SHP77 (cell line): ENCODE data around the gene DMPK.
"Not testable (repeated sequence)": the region's sequence is repeated elsewhere in the genome, so short reads cannot be mapped to it uniquely, and the experiment has no call there.

Source experiments
- DNase-seq, 2 experiments: peaks; one replicate each; lab custom pipeline; 2025; lab: John Stamatoyannopoulos, UW

Gene DMPK

DNA sequence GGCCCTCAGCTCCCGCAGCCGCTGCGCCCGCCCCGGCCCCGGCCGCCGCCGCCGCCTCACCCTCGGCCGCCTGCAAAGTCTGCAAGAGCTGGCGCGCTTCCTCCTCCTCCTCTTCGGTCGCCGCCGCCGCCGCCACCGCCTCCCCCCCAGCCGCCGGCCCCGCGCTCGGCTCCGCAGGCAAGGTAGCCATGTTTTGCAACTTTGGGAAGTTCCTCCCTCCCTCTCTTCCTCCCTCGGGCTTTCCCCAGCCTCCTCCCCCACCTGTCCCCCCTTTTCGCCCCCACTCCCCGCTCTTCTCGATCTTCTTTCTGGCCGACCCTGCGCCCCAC lies 13.7 kb downstream of the DMPK start:
- DNase-seq: no peak

DNA sequence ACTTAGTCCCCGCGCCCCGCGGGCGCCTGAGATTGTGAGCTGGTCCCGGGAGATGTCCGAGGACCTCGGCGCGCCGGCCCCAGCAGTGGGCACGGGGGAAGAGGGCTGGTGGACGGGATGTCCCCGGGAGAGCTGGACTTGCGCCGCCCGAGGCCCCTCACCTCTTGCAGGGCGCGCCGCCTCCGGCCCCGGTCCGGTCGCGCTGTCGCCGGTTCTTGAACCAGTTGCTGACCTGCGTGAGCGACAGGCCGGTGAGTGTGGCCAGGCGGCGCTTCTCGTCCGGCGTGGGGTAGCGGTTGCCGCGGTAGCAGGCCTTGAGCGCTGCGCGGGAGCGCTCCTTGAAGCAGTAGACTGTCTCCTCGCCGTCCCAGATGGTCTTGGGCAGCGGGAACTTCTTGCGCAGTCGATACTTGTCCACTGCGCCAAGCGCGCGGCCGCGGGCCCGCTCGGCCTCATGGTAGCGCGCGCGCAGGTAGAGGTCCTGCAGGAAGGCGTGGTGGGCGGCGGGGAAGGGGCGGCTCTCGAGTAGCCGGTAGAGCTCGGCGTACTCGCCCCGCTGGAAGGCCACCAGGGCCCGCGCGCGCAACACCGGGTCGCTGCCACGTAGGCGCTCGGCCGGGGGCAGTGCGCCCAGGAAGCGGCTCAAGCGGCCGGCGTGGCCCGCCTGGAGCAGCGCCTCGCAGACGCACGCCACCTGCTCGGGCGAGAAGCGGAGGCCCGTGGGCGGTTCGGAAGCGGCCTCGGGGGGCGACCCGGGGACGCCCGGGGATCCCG lies 14.2 kb downstream of the DMPK start:
- no peak for DNase-seq

DNA sequence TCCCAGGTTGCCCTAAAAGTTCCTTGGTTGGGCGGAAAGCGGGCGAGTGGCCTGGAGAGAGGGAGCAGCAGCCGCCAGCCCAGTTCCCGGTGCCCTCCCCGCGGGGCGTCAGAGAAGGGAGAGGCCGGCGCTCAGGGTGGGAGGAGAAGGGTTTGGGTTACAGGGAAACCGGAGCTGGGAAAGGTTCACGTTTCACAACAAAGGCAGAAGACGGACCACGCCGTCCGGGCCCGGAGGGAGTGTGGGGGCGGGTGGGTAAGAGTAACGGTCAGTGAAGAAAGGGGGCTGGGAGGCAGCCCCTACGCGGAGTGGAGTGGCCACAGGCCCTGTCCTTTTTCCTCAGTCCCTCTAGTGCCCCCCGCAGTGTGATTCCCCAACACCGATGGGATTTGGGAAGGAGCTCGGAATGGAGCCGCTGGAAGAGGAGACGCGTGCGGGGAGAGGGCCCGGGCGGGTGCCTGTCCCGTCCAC lies 14.8 kb downstream of the DMPK start:
- no peak for DNase-seq

DNA sequence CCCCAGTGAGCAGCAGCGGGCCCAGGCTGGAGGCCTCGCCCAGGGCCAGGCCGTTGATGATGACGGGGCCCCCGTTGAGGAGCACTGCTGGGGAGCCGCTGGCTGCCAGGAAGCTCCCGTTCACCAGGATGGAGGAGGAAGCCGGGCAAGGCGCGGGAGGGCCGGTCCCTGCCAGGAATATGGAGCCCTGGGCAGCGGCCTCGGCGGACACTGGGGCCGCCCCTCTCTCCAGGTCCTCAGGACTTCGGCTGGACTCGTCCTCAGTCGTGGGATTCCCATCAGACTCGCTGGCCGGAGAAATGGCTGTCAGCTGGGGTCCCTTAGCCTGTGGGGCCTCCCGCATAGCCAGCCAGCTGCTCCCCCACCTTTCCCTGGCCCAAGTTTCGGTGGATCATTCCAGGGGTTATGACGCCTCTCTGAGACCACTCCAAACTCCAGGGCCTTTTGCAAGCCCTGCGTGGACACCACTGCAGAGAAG lies 15.4 kb downstream of the DMPK start:
- DNase-seq: no peak

DNA sequence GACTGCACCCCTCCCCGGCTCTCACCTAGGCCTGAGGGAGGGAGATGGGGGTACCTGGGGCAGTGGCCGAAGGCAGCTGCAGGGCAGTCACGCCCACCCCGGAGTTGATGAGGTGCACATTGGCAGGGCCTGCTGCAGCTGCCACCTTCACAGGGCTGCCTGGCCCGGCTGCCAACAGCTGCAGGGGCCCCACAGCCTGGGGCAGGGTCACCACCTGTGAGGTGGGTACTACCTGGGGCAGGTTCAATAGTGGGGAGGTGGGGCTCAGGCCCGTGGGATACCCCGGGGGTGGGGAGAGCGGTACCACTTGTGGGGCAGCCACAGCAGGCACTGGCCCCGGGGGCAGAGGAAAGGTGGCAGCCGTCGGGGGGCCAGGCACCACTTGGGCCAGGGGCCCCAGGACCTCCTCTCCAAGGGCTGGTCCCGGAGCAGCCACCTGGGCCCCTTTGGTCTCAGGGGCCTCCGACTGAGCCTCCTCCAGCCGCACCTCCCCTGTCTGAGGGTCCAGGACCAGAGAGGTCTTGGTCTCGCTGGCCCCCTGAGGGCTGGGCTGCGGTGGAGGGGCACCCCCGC lies 15.9 kb downstream of the DMPK start:
- DNase-seq: no peak

DNA sequence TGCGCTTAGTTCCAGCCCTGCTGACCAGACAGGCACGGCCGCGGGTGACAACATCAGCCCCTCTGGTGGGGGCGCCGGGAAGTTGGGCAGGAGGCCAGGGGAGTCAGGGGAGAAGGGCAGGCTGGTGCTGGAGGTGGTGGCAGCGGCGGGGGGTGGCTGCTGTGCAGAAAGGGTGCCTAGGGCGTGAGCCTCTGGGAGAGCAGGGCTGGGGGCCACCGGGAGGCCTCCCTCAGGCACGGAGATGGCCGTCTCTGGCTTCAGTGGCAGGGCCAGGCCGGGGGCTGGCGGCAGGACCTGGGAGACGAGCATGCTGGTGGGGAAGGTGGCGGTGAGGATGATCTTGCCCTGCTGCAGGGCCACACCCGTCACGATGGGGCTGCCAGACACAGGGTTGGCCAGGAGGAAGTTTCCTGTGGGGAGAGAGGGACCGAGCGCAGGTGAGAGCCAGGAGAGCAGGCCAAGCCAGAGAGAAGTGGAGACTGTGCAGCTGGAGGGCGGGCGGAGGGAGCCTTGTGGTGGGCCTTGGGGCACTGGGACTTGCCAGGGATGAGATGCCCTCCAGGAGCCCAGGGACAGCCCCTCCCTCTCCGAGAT lies 16.5 kb downstream of the DMPK start:
- DNase-seq: no peak

DNA sequence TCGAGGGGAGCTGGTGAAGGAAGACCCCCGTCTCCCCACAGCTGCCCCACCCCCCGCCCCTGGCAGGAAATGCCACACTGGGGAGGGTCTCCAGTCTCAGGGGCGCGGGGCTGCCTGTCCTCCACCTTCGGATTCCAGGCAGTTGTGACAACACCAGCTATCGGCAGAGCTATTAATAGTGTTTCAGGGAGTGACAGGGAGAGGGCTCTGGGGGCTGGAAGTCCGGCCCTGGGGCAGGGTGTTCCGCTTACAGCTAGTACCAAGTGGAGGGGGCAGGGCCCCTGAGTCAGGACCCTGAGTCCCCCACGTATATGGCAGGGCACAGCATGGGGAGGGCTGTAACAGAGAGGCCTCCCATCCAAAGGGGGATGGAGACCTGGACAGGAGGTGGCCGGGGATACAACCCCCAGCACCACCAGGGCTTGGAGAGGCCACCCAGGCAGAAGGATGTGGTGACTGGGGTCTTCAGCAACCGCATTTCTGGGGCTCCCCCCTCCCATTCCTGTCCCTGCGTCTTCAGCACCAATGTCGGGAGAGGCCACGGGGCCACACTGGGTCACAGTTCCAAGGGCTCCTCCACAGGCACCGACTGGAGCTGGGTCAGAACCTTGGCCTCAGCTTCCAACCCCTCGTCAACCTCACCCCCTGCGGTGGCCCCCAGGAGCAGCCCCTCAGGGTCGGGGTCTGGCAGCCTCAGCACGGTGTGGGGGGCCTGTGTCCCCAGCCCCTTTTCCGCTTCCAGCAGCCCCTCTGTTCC lies 17.2 kb downstream of the DMPK start:
- no peak for DNase-seq

DNA sequence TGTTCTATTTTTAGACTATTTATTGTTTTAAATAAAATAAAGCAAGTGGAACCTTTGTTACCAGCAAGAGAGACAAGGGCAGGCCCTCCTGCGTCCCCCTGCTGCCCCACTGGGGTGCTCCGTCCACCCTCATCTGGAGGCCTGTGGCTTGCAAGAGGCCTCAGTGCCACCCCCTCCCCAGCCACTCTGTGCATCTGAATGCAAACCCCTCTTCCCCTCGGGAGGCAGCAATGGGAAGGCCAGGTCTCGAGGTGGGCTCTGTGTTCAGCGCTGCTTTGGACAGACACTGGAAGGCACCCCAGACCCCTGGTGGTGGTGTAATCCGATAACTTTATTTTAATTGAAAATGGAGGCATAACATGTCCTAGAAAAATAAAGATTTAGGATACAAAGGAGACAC lies 17.8 kb downstream of the DMPK start:
- DNase-seq: no peak

DNA sequence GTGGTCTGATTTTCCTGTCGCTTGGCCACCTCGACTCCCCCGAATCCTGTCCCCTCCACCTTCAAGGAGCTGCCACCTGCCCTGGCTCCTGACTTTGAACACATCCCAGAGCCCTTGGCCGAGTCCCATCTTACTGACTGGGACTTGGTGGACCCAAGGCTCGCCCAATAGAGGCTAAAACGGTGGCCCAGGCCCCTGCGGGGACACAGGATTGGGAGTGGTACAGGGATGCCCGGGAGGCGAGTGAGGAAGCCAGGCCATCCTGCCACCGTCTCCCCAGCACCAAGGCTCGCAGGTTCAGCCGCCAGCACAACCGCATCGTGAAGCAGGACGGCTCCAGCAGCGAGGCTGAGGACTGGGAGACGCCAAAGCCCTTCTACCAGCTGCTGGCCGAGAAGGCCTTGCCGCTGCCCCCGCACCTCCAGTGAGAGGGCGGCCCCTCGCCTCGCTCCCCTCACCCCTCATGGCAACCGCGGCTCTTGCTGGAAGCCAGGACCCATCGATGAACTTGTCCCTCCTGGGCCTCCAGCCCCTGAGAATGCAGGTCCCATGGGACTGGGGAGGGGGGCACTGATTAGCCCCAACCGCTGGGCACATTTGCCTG lies 18.5 kb downstream of the DMPK start:
- DNase-seq: no peak

DNA sequence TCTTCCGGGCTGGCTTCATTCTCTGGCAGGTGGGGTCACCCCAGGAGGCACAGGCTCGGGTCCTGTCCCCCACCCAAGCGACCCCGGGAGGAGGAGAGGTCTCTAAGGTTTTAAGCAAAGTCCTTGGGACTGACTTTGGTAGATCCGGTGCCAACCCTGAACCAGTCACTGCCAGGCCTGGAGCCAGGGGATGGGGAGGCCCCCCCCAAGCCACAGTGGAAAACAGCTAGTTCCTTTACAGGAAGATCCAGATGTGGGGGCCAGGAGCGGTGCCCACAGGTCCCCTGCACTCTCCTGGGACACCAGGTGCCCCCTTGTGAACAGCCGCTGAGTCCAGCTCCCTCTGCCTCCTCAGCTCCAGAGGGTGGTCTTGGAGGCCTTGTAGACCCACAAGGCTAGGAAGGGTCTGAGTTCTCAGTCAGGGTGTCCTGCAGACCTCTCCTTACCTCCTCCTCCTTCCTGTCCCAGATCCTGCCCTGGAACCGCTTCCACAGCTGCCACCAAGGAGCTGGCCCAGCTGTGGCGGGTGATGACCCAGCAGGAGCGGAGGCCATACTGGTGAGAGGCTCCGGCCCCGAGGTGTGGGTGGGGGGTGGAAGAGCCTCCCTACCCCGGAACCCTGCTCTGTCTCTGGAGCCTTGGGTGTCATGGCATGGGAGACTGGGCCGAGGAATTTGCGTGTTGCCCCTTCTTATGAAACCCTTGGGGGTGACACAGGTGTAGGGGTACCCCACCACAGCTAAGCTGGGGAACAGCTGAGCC lies 19.2 kb downstream of the DMPK start:
- no peak for DNase-seq

DNA sequence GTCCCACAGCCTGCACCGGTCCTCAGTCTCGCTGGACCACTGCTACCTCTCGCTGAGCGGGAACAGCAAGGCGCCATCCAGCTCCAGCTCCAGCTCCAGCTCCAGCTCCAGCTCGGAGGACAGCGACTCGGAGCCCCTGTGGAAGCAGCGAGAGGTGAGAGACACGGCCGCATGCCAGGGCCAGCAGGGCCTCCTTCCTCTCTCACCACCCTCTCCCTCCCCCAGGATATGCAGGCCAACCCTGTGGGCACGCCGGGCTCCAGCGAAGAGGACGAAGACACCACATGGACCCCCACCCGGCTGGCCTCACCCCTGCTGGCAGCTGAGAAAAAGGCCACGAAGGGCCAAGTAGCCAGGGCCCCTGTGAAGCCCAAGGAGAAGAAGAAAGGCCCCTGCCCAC lies 20.6 kb downstream of the DMPK start:
- no peak for DNase-seq

DNA sequence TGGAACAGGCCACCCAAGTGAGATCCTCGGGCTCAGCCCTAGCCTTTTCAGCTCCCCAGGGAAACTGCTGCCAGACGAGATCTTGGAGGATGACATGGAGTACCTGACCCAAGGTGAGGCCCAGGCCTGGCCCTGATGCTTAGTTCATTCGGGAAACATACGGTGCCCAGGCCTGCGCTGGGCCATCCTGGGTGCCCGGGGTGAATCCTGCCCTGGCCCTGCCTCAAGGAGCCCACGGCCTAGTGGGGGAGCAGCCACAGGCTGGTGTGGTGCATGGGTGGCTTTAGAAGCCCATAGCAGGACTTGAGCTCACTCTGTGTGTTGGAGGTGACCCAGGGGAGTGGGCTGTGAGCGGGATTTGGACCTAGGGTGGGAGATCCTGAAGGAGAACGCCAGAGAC lies 23.4 kb downstream of the DMPK start:
- DNase-seq: no peak

DNA sequence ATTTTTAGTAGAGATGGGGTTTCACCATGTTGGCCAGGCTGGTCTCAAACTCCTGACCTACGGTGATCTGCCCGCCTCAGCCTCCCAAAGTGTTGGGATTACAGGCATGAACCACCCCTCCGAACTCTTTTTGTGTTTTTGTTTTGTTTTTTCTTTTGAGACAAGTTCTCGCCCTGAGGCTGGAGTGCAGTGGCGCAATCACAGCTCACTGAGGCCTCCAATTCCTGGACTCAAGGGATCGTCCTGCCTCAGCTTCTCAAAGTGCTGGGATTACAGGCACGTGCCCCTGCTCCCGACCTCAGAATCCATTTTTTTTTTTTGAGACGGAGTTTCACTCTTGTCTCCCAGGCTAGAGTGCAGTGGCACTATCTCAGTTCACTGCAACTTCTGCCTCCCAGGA lies 24.6 kb downstream of the DMPK start:
- no peak for DNase-seq

DNA sequence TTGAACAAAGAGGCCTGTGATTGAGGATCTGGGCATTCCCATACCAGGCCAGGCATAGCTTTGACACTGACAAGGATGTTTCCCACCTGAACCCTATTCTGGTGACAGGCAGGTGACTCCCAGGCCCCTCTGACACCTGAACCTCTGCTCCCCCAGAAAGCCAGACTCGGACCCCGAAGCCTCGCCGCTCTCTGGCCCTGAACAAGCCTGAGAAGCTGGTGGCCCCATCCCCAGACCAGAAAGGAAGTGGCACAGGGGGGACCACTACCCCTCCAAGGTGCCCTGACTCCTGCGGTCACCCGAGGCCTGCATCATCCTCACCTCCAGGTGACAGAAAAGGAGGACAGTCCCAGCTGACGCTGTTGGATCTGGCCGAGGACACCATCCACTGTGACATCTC lies 28.0 kb downstream of the DMPK start:
- DNase-seq: no peak

DNA sequence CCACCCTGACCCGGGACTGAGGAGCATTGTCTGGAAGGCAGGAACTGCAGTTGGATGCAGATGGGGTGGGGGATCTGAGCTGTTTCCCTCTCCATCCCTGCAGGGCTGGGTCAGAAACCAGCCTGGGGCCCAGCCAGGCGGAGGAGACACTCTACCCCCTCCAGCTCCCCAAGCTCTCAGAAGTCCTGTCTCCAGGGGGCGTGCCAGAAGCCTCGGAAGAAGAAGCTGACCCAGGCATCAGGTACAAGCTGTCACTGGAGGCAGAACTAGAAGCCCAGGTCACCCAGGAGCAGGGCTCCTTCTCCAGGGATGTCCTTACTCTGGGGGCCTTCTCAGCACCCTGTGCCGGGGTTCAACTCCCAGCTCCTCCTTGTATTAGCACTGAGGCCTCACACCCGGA lies 28.7 kb downstream of the DMPK start:
- DNase-seq: no peak

DNA sequence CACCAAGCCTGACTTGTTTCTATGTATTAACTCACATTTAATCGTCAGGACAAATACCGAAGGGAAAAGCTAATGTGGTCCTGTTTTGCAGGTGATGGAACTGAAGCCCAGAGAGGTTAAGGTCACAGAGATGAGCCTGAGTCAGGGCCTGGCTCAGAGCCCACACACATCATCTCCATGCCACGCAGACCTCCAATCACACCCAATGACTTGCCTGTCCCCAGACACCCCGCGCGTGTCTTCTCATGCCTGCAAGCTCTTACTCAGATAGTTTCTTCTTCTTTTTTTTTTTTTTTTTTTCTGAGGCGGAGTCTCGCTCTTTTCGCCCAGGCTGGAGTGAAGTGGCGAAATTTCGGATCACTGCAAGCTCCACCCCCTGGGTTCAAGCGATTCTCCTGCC lies 29.7 kb downstream of the DMPK start:
- DNase-seq: no peak

DNA sequence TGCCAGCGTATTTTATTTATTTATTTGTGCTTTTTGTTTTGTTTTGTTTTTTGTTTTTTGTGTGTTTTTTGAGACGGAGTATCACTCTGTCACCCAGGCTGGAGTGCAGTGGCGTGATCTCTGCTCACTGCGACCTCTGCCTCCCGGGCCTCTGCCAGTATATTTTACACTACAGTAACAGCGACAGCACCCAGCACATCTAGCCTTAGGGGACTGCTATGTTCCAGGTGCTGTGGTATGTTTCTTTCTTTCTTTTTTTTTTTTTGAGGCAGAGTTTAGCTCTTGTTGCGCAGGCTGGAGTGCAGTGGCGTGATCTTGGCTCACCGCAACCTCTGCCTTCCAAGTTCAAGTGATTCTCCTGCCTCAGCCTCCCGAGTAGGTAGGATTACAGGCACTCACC lies 30.8 kb downstream of the DMPK start:
- not testable (repeated sequence) for DNase-seq

DNA sequence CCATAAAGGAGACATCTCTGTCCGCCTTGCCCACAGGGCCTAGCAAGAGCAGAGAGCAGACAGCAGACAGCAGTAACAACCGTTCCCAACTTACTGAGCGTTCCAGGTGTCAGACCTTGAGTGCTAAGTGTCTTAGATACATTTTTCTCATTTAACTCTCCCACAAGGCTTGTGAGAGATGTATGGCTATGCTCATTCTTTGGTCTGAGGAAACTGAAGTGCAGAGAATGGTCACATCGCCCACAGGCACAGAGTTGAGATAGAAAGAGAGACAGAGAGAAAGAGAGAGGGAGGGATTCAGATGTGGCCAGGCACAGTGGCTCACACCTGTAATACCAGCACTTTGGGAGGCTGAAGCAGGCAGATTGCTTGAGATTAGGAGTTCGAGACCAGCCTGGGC lies 34.8 kb downstream of the DMPK start:
- no peak for DNase-seq

DNA sequence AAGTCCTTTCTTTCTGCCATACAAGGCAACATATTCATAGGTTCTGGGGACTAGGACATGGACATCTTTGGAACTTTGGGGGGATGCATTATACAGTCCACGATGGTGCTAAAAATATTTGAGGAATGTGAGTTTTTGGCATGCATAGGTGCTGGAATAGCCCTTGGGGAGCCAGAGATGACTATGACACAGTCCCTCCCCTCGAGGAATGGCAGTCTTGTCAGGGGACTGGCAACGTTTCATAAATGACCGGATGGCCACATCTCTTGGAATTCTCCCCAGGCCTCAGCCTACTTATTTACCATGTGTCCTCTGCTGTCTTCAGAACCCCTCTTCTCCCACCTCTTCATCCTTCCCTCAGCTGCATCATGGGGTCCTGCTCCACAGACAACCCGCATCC lies 35.4 kb downstream of the DMPK start:
- no peak for DNase-seq

DNA sequence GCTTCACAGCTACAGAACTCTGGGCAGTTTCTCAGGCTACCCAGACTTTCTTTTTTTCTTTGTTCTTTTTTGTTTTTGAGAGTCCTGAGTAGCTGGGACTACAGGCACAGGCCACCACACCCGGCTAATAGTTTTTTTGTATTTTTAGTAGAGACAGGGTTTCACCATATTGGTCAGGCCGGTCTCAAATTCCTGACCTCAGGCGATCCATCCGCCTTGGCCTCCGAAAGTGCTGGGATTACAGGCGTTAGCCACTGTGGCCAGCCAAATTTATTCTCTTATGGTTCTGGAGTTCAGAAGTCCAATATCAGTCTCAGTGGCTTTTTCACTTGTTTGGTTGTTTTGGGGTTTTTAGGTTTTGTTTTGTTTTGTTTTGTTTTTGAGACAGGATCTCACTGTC lies 36.7 kb downstream of the DMPK start:
- DNase-seq: no peak

DNA sequence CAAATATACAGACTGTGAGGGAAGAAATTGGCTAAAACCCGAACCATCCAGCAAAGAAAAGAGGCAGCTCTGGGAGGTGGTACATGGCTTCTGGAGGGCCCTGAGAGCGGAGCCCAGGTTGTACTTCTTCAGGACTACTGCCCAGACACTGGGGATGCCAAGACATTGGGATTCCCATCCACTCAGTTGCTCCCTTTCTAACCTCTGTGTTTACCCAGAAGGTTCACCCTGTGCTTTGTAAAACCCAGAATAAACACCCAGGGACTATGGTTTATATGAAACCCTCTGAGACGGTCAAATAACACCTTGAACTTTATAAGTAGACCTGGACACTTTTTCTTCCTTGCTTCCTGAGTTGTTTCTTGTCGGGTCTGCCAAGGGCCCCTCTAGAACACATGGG lies 39.3 kb downstream of the DMPK start:
- DNase-seq: no peak
